Stimulated activated CD8-positive, alpha-beta memory T cell treated with anti-CD3 and anti-CD28 coated beads, Interleukin-15, amount 100 ng/mL, for 4 hours (primary cell): ENCODE data around the gene JADE1.

Experiments used
- DNase-seq, 2 donors: peaks; one replicate each; pipeline ENCODE4 v3.0.0-alpha.2; 2020; ENCODE audit warnings: low read depth in 2 of 2

Gene JADE1

DNA sequence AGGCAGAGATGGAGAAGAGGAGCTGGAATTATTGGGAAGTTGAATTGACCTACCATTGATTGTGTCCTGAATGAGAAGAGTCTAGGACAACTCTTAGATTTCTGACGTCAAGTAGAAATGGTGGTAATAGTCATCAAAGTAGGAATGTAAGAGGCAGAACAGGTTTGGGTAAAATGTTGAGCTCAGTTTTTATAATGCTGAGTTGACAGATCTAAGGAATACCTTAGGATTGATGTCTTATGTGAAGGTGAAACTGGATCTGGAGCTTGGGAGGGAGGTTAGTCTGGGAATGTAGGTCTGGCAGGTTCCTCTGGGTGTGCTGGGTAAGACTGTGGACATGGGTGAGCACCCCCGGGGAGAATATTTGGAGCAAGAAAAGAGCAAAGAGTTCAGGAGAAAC lies 31.9 kb downstream of the JADE1 start:
- no peak for DNase-seq

DNA sequence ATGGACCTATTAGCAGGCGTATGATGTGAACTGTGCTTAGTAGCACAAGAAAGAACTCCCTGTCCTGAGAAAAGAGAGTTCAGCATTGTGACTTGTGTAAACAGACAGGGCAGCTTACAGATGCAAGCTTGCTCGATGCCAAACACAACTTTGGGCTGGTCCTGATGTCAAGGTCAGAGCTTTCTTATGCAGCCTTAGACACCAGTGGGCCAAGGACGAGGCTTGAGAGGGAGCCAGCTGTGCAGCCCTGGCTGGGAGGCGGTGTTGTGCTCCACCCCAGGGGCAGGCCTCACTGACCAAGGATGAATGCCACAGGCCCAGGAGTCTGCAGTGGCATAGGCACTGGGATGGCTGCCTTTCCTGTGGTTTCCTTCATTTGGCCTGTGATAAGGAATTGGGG lies 35.4 kb downstream of the JADE1 start:
- no peak for DNase-seq

DNA sequence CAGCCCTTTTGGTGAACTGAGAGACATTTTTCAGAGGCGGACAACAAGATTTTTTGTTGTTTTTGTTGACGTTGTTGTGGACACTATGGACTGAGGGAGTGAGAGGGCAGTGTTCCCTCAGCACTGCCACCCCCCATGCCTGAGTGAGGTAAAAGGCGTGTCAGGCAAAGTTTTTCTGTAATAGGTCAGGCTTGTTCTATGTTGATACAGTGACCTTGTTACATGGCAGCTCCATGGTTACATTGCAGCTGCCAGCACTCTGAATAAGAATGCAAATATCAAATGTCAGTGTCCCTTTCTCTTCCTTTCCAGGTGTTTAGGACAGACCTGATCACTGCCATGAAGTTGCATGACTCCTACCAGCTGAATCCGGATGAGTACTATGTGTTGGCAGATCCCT lies 36.6 kb downstream of the JADE1 start:
- DNase-seq, result no peak

DNA sequence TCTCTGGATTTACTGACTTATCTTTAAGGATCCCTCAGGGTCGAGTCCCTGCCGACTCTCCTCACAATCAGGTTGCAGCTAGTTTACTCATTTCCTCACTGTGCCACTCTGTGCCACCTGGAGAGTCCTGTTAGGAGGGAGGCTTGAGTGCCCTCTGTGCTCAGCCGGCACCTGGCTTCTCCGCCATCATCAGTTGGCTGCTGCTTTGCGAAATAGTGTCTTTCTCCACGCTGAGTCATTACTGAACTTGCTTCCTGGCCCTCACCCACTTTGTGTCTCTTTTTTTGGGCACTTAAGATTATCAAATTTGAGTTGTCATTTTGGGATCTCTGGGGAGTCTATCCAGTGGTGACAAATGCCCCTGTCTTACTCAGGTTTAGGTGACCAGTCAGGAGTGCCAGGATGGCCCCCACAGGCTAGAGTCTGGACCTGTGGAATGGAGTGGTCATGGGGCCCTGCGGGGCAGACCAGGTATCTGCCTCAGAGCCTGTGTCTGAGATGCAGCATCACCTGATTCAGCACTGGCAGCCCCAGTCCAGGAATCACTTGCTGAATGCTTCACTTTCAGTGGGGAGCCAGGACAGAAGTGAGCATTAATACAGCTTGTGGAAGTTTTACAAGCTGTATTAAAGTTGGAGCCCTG lies 37.7 kb downstream of the JADE1 start:
- no peak for DNase-seq

DNA sequence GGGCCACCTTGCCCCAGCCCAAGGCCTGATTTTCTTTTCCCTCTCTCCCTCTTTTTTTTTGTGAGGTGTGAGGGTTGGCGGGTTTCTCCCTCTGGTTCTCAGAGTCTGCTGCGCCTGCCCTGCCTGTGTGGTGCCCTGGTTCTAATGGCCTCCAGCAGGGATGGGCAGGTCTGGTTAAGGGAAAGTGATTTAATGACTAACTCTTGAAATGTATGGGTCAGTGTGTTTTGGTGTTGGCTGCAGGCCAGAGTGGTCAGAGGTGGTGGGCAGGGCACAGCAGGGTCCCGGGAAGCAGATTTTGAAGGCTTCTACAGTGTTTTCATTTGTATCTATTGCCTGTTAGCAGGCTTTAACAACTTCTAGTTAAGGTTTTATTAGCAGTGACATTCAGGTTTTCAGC lies 39.0 kb downstream of the JADE1 start:
- no peak for DNase-seq

DNA sequence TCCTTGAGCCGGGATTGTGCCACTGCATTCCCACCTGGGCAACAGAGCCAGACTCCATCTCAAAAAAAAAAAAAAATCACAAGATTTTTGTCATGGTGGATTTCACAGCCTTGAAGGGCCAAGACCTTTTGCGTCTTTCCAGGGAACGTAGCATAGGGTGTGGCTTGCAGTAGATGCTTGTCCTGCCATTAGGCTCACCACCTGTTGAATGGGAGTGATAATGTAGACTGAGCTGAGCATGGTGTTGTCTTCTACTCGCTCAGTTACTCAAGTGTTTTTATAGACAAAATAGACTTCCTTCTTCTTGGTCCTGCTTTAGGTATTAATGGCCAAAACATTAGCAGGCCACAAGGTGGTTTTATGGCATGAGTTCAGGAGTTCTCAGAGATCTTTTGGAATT lies 40.8 kb downstream of the JADE1 start:
- DNase-seq, result no peak

DNA sequence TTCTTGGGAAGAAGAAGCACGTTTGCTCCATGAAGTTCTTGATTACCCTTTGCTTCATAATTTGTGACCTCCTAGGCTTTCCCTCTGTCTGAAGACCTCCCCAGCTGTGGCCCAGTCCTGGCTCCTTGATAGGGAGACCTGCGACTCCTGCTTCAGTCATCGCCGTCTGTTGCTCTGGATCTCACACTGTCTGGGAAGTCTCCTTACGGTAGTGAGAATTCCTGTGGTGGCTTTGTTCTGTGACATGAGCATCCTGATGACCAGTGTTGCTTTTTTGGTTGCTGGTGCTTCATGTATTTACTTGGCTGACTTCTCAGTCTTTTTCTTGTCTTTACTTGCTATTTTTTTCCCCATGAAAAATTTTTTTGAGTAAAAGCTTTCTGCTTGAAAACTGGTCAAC lies 44.2 kb downstream of the JADE1 start:
- no peak for DNase-seq

DNA sequence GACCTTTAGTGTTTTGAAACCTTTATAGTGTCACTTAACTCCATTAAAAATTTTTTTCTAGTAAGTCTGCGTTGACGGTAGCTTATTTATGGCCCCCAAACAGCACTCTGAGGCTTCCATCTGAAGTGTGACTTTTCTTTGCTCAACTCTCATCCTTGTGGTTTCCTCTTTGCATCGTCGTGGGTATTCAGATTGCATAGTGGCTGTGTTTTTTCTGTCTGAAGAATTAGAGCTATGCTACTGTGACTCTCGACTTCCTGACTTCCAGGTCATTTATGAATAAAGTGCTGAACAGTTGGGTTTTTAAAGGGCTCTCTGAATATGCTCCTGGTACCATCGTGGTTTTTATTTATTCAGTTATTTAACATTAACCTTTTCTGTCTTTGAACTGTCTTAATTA lies 44.9 kb downstream of the JADE1 start:
- no peak for DNase-seq

DNA sequence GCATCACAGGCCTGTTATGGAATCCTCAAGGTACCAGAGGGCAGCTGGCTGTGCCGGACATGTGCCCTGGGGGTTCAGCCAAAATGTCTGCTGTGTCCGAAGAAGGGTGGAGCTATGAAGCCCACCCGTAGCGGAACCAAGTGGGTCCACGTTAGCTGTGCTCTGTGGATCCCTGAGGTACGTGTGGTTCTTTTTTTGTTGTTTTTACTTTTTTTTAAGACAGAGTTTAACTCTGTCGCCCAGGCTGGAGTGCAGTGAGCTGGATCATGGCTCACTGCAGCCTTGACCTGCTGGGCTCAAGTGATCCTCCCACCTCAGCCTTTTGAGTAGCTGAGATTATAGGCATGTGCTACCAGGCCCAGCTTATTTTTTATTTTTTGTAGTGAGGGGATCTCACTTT lies 46.1 kb downstream of the JADE1 start:
- DNase-seq, result no peak

DNA sequence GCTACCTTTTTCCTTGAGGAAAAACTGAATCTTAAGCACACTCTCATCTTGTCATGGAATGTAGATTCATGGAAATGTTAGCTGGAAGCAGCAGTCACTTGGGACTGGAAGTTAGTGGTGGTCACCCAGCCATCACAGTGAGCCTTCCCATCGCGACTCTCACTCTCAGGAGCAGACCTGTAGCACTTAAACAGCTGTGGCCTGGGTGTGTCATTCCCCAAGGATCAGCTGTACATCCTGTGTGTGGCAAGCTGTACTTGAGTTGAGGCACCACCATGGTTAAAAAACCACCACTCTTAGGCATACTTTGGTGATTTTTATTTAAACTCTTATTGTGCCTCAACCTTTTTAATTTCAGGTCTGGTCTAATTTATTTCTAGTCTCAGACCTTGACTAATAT lies 46.7 kb downstream of the JADE1 start:
- no peak for DNase-seq

DNA sequence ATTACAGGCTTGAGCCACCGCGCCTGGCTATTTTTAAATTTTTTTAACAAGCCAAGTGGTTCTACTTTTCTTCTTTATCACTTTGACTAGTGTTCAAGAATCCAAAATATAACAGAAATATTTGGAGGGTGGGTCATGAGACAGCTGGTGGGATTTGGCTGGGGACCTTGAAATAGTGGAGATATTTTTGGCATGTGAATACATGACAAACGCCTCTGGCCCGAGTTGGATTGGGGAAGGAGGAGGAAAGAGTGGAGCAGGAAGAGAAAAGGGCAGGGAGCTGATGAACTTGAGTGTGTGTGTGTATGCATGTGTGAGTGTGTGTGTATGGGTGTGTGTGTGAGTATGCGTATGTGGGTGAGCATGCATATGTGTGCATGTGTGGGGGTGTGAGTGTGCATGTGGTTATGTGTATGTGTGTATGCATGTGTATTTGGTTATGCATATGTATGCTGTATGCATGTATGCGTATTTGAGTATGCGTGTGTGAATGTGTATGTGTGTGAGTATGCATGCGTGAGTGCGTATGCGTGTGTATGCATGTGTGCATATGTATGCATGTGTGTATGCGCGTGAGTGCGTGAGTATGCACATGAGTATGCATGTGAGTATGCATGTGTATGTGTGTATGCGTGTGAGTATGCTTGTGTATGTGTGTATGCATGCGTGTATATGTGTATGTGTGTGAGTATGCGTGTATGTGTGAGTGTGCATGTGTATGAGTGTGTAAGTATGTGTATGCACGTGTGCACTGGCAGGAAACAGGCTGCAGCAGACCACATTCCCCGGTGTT lies 49.6 kb downstream of the JADE1 start:
- DNase-seq, result no peak

DNA sequence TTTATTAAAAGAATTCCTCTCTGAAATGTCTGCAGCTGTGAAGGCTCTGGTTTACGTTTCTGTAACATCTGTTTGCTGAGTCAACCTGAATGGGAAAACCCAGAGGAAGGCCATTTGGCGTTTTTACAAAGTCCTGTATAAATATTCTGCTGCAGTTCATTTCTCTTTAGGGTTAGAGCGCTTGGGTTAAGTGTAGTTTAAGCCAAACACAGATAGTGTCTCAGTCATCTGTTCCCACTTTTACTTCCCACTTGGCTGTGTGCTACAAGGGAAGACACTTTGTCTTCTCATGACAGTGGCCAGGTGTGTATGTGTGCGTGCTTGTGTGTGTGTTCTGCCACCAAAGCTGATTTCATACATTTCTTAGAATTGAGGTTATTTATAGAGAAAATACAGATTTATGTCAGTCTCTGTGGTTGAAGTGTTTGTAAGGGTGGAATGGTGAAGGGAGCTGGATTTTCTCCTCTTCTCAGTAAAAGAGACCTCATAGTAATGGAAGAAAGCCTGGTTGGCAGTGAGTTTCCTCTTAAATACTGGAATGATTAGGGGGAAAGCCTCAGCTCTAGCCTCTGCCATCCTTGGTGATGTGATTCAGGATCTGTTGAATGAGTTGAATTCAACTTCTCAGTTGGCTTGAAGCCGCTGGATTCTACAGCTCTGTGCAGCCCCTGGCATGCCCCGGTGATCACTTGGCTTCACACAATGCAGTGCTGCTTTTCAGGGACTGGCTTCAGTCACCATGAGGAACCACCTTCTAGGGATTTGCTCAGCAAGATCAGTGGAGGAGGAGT lies 50.6 kb downstream of the JADE1 start:
- no peak for DNase-seq

DNA sequence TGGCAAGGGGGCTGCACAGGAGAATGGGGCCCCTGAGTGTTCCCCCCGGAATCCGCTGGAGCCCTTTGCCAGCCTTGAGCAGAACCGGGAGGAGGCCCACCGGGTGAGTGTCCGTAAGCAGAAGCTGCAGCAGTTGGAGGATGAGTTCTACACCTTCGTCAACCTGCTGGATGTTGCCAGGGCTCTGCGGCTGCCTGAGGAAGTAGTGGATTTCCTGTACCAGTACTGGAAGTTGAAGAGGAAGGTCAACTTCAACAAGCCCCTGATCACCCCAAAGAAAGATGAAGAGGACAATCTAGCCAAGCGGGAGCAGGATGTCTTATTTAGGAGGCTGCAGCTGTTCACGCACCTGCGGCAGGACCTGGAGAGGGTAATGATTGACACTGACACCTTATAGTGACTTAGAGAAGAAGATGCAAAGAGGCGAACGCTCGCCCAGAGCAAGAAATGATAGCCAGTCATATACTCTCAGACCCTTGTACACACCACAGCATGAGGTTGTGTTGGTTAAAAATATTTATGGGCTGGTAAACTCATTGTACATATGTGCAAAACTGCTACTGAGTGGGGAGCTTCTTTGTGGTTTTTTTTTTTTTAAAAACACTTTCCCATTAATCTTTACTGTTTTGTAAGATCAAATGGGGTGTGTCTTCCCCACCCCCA lies 52.5 kb downstream of the JADE1 start:
- DNase-seq, result no peak

DNA sequence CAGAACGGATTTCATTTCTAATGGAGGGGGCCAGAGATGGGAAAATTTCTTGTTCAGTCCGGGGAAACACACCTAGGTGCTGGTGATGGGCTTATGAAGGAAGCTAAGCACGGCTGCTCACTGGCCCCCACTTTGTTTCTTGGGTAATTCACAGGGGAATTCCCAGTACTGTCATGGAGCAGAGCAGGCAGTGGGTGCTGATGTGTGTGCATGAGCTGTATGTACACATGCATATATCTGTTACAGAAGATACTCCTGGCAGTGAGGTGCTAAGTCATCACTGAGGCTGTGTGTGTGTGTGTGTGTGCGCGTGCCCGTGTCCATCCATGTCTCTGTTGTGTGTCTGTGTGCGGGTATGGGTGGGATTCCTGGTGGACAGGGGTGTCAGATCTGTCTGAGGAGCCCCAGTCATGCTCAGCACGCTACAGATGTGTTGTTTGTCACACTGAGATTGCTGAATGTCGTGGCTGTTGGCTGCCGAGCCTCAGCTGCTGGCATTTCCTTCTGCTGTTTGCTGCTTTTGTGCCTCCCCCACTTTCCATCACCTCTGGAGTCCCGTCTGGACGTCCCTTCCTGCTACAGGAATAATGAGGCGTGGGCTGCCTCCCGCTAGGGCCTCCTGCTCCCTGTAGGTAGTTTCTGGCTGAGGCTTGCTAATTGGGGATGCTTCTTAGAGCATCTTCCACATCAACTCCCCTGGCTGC lies 53.3 kb downstream of the JADE1 start:
- peak; percentile 15 to 49 for DNase-seq

DNA sequence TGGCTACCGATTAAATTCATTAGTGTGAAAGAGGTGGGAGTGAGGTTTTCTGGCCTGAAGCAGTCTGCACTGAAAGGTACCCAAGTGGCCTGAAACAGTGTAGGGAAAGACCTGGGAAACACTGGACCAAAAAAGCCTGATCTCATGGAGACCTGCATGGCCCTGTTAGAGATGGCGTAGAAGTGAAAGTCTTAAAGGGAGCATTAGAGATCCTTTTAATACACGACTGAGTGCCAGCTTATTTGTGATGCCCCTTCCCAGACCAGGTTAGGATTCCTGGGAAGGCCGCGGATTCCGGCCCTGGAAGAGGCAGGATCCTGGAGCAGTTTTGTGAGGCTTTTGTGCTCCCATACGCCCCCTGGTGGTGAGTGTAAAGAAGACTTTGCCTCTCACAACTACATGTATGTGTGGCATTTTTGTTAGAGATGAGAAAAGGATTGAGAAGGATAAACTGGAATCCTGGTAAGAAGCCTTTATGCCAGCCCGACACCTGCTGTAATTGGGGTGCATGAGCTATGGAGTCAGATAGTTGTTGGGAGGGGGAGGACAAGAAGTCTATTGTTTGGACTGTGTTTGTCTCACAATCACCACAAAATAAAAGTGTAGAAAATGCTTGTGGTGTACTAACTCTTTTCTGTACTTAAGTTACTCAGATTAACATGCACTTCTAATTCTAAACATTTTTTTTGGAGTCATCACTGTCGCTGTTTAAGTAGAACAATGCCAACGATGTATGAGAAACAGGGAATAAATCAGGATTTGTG lies 54.0 kb downstream of the JADE1 start:
- DNase-seq, result peak in 1 of 2 donors; percentile 27

DNA sequence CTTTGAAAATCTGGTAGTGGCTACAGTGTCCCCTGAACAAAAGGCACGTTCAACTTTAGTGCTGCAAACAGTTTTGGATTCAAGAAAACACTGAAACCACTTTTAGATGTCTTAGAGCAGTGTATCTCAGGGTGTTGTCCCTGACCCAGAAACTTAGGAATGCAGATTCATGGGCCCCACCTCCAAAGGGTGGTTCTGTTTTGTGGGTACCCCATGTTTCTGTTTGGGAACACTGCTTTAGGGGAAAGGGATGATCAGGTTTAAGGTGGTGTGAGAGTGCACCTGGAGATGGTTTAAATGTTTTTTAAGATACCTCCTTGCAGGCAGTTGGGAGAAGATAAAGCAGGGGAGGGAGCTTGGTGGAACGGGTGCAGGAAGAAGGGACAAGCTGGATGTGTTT lies 55.6 kb downstream of the JADE1 start:
- no peak for DNase-seq

DNA sequence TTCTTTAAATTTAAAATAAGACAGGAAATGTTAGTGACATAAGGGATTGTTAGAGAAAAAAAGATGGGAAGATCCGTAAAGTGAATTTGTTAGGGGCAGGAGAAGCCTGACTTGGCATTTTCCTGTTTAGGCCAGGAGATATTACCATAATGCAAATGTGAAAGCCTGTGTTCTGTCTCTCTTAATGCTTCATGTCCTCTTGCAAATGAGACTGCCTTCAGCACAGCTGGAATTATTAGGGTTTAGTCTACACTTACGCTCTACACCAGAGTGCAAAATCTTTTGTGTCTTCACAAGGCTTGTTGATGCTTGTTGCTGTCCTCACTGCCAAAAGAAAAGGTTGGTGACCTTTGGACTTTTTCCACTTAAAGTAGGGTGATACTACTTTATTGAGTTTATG lies 56.8 kb downstream of the JADE1 start:
- no peak for DNase-seq

DNA sequence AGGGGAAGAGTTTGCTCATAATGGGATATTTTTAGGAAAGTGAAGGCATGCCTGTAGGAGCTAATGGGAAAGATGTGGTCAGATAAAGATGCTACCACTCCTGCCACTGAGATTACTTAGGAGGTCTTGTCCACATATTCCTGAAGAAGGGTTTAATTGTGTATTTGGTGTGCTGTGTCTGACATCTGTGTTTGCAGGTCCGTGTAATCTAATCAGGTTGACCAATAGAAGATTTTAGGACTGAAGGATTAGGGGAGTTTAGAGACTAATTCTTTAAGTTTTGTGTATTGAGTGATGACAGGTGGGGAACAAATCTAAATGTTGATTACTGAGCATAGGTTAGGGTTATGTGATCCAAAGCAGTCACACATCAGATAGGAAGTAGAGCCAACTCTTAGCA lies 57.2 kb downstream of the JADE1 start:
- DNase-seq, result no peak

DNA sequence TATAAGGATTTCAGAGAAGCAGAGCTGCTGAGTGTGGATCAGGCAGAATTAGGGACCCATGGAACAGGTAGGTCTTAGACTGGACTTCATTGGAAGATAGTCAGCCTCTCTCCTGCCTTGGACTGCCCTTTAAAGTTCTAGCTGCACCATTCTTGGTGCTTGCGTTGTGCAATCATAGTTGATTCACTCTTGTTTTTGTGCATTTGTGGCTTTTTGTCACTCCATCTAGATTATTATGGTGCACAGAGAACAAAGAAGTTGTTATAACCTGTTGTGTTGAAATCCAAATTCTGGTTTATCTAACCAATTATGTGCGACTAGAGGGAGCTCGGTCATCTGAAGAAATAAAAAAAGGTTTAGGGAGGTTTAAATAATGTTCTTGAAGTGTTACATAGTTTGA lies 59.3 kb downstream of the JADE1 start:
- no peak for DNase-seq

DNA sequence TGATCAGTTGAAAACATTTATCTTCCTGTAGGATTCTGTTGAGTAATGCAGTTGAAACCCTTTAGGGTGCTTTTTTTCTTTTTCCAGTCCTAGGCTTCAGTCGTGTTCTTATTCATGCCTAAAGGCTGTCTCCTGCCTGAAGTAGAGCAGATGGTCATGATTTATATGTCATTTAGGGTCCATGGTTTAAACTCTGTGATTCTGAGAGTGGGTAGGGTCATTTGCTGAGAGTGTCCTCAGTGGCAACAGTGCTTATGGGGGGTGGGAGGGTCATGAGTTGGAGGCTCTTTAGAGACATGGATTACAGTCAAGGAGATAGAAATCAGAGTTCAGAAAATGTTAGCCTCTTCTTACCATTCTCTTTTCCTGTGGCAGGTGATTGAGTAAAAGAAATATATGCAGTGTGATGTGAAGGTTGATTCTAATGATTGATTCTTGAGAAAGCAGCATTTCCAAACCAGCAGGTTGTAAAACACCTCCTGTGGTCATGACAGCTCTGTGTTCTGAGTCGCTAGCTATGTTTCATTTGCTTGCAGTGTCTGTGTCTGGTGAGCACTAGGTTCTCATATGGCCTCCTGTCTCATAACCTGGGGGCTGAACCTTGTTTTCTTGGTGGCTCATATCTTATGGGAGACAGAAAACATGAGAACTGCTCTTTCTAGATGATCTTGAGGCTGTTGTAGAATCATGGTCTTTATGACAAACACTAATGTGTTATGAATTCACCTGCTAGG lies 60.4 kb downstream of the JADE1 start:
- no peak for DNase-seq
